Measurements from ENCODE around the gene BICDL2. TPM values are rescaled to one million over a fixed set of nuclear protein-coding genes. Genes with fewer than 3 reads are reported as not detected.
"Not testable (repeated sequence)": the region's sequence is repeated elsewhere in the genome, so short reads cannot be mapped to it uniquely, and the experiment has no call there.

Gene BICDL2
- total RNA-seq, 1 donor from 2014 or later: not detected

DNA sequence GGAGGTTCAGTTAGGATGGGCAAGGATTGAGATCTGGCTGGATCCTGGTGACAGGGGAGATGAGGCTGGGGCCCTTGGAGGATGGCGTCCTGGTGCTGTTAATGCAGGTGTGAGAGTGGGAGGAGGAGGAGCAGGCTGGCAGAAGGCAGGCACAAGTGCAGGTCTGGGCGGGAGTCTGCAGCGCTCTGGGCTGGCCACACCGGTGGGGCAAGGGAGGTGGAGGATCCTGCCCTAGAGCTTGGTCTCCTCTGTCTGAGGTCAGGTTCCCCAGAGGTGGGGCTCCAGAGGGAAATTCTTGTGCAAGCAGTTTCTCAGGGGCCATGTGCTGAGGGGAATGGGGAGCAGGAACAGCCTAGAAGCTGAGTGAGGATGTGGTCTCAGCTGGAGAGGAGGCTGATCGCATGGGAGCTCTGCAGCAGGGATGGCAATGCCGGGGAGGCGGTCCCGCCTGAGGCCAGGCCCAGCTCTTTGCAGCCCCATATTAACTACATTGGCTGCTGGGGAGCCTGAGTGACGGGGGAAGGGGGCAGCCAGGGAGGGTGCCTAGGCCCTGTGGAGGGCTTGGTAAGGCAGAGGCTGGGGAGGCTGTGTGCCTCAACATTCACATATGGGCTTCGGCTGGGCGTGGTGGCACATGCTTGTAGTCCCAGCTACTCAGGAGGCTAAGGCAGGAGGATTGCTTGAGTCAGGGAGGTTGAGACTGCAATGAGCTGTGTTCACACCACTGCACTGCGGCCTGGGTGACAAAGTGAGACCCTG lies 16.0 kb upstream of the BICDL2 start:
- ATAC-seq; intact Hi-C loops (cut with micrococcal nuclease): not testable (repeated sequence)

DNA sequence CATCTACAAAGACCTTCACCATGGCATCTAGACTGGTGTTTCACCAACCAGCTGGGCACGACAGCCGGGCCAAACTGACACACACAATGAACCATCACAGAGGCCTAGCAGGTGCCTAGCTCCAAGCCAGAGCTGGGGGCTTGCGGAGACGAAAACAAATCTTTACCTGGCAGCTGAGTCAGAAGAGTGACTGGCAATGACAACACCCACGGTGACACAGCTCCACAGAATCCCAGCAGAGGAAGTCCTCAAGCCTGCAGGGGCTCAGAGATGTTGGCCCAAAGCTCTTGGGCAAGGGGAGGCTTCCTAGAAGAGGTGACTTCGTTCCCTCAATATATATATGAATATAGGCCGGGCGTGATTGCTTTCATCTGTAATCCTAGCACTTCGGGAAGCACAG lies 14.8 kb upstream of the BICDL2 start:
- intact Hi-C loops (cut with micrococcal nuclease): no loop called here
- no peak for DNase-seq
- no peak for ATAC-seq

More for the DNA sequence above, 16.0 kb upstream of the BICDL2 start:
- DNase-seq: not testable (repeated sequence)

- intact Hi-C loops (cut with micrococcal nuclease): no loop called here
- DNase-seq: no peak
- ATAC-seq: no peak
These were observed 14.3 kb upstream of the BICDL2 start for GRCh38 chr16:3051009-3051408.

GRCh38 chr16:3050487-3050886 lies 13.7 kb upstream of the BICDL2 start:
- ATAC-seq: no peak
- no peak for DNase-seq
- intact Hi-C loops (cut with micrococcal nuclease): no loop called here

DNA sequence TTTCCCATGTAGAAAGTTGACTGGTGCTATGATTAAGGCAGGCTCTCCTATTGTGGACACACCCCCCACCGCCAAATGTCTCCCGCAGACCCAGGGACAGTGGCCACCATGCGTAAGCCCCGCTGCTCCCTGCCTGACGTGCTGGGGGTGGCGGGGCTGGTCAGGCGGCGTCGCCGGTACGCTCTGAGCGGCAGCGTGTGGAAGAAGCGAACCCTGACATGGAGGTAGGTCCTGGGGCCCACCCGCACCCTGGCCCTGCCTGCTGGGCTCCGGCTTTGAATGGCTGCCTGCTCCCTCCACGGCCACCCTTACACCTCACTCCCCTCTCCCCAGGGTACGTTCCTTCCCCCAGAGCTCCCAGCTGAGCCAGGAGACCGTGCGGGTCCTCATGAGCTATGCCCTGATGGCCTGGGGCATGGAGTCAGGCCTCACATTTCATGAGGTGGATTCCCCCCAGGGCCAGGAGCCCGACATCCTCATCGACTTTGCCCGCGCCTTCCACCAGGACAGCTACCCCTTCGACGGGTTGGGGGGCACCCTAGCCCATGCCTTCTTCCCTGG lies 13.3 kb upstream of the BICDL2 start:
- DNase-seq (no peak), ATAC-seq (no peak)
- intact Hi-C loops (cut with micrococcal nuclease): no loop called here

- ATAC-seq (no peak), DNase-seq (no peak)
- intact Hi-C loops (cut with micrococcal nuclease): no loop called here
These were observed 10.6 kb upstream of the BICDL2 start for GRCh38 chr16:3047387-3047720.

- intact Hi-C loops (cut with micrococcal nuclease): no loop called here
- DNase-seq (no peak), ATAC-seq (no peak)
These were observed 10.1 kb upstream of the BICDL2 start for GRCh38 chr16:3046641-3047386.

DNA sequence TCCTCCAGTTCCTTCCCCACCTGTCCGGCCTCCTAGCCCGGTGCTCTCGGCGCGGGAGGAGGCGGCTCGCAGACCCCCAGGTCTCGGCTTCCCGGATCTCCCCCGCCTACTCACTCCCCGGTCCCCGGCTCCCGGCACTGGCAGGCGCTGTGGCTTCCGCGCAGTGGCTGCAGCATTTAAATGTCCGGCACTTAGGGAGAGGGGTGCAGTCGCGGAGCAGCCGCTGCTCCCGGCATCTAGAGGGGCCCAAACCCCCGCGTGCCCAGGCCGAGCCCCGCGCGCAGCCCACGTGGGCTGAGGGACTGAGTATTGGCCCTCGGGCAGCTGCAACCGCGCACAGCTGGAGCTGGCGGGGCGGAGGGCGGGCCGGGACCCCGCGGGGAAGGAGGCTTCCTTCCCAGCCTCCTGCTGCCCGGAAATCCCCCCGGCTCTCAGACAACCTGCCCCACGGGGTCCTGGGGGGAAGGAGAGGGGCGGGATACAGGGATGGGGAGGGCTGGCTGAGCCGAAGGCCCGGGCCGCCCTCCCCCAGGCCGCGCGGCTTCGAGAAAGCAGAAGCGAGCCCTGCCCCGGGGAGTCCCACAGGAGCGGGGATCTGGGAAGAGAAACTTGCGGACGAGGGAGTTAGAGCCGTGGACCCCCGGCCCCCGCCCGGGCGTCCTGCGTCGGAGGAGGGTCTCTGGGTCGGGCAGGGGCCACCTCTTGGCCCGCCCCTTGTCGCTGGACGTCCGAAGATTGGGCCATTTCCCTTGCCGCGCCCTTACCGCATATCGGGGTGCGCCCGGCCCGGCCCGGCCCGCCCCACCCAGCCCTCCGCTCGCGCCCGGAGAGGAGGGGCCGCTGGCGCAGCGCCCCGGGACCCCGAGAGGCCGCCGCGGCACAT lies 9.3 kb upstream of the BICDL2 start, which contains the start of gene MMP25:
Gene MMP25, plus strand, starts transcription at position 804 of the 883 bp plus-strand sequence. CDS start 357 bp downstream, outside the sequence.
- ATAC-seq (peak; percentile 49), DNase-seq (no peak)
- intact Hi-C loops (cut with micrococcal nuclease): no loop called here

DNA sequence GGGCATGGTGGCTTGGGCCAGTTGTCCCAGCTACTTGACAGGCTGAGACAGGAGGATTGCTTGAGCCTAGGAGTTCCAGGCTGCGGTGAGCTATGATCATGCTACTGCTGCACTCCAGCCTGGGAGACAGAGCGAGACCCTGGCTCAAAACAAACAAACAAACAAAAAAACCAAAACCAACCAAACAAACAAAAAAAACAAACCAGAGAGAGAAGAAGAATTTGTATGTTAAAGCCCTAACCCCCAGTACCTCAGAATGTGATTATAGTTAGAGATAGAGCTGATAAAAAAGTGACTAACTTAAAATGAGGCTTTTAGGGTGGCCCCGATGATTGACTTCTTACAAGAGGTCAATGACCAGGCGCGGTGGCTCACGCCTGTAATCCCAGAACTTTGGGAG lies 8.0 kb upstream of the BICDL2 start:
- ATAC-seq (no peak), DNase-seq (no peak)
- intact Hi-C loops (cut with micrococcal nuclease): no loop called here

DNA sequence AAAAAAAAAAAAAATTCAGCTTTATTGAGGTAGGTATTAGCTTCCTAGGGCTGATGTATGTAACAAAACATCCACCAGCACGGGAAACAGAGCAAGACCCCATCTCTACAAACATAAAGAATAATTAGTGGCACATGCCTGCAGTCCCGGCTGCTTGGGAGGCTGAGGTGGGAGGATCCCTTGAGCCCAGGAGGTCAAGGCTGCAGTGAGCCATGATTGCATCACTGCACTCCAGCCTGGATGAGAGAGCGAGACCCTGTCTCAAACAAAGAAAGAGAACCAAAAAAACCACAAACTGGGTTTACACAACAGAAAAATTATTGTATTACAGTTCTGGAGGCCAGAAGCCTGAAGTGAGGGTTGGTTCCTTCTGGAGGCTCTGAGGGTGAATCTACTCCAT lies 5.6 kb upstream of the BICDL2 start:
- intact Hi-C loops (cut with micrococcal nuclease): no loop called here
- DNase-seq: no peak
- ATAC-seq: no peak

DNA sequence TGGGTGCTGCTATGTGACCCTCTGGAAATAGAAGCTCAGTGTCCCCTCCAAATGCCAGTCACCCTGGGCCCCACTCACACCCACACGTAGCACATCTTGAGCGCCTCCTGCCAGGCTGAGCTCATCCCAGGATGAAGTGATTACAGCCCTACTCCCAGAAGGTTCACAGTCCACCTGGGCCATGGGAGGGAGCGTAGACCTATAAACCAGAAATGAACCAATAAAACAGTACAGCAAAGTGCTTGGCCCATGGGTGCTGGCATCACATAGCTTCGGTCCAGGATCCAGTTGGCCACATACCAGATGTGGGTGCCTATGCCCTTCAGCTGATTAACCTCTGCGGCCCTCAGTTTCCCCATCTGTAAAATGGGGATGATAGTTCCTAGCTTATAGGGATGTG lies 2.2 kb upstream of the BICDL2 start:
- DNase-seq: no peak
- intact Hi-C loops (cut with micrococcal nuclease): no loop called here
- ATAC-seq: no peak

- intact Hi-C loops (cut with micrococcal nuclease): no loop called here
- DNase-seq: no peak
- no peak for ATAC-seq
These were observed 1.5 kb upstream of the BICDL2 start for GRCh38 chr16:3038256-3038655.

- ATAC-seq: no peak
- intact Hi-C loops (cut with micrococcal nuclease): no loop called here
- DNase-seq: no peak
These were observed 595 bp downstream of the BICDL2 start for GRCh38 chr16:3035972-3036725.

DNA sequence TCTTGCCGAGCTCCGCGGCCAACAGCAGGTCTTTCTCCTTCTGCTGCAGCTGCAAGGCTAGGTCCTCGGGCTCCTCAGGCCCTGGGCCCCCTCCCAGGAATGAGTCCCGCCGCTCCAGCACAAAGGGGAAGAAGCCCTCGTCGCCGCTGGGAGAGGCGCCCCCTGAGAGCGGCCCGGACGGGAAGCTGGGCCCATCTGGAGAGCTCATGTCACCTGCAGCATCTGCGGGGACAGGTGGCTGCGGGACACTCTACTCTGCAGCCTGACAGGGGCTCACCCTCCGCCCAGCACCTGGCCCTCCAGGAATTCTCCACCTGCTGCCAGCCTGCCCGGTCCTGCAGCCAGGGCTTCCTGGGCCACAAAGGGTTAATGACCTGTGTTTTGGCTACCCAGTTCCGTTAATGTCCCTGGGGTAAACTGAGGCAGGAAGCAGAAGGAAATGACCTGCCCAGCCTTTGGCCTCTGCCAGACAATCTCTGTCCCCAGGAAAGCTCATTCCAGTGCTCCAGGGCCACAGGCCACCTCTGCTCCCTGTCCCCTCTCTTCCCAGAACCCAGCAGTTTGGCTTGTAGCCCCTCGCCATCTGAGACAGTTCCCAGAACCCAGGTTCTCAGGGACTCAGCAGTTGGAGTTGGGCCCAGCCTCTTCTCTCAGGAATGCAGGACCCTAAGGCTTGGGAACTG lies 1.3 kb downstream of the BICDL2 start:
- ATAC-seq (no peak), DNase-seq (no peak)
- intact Hi-C loops (cut with micrococcal nuclease): no loop called here

DNA sequence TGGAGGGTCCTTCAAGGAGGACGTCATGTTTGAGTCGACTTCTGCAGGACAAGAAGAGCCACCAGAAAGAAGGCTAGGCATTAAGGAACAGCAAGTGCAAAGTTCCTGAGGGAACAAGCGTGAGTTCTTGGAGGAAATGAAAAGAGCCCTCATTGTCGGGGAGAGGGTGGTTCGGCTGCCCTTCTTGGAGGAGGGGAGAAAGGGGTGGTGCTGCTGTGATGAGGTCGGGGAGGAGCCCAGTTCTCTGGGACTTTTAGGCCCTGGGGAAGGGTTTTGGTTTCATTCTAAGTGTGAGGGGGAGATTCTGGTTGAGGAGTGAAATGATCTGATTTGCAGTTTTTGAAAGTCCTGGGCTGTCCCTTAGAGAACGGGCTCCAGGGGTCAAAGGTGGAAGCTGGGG lies 4.1 kb downstream of the BICDL2 start:
- intact Hi-C loops (cut with micrococcal nuclease): no loop called here
- no peak for DNase-seq
- no peak for ATAC-seq

- intact Hi-C loops (cut with micrococcal nuclease): no loop called here
- ATAC-seq (no peak), DNase-seq (no peak)
These were observed 6.2 kb downstream of the BICDL2 start for GRCh38 chr16:3030222-3031212.

All from left ventricle myocardium superior (tissue), 1 donor.